T-cell (primary cell): ENCODE results near the gene SCAMP4. TPM values are rescaled to one million over a fixed set of nuclear protein-coding genes. Genes with fewer than 3 reads are reported as not detected.

Experiments used
- ATAC-seq, 4 experiments: fragments of 200-7000 bp in 3 of 4; fragments of 150-1000 bp in 1 of 4; cut with Tn5 transposase; replicated peaks in 1 of 4; 1 replicate in 3 of 4; 2 replicates in 1 of 4; pipeline ENCODE4 v1.10.0; 2021; ENCODE audit warnings: moderate library complexity in 3 of 4, mild to moderate bottlenecking in 2 of 4, moderate number of reproducible peaks in 1 of 4
- CTCF ChIA-PET, 2 donors: fragments of 300-600 bp; sonication (Branson Sonifier 250); formaldehyde crosslinking; loops; one replicate each; lab custom pipeline; 2022; ENCODE audit warnings: antibody characterized with exemption in 2 of 2; lab: Charles Lee
- POLR2A ChIA-PET, 2 donors: fragments of 300-600 bp; sonication (Branson Sonifier 250); formaldehyde crosslinking; loops; one replicate each; lab custom pipeline; 2022; ENCODE audit warnings: antibody characterized with exemption in 2 of 2; lab: Charles Lee
- DNase-seq, 35 experiments: peaks; one replicate each; pipeline versions ENCODE4 v3.0.0 to v3.0.0-alpha.2; 2013 to 2023
- H3K27ac ChIP-seq: one replicate; pipeline ENCODE4 v1.5.1; 2013; ENCODE audit warnings: low read length
- H3K27me3 ChIP-seq, 2 experiments: replicated peaks in 1 of 2; 1 replicate in 1 of 2; 2 replicates in 1 of 2; pipeline versions ENCODE4 v1.6.1 to v1.7.0; 2013; ENCODE audit warnings: low read length in 1 of 2, mixed read lengths in 1 of 2; ENCODE audit not compliant: control insufficient read depth in 2 of 2, insufficient read depth in 2 of 2; ENCODE audit errors: extremely low read depth in 1 of 2
- H3K36me3 ChIP-seq, 2 donors: 1 replicate in 1 of 2; 2 replicates in 1 of 2; pipeline versions ENCODE4 v1.6.1 to v1.7.0; 2013; ENCODE audit warnings: low read length in 1 of 2; ENCODE audit not compliant: control insufficient read depth in 2 of 2, insufficient read depth in 1 of 2; ENCODE audit errors: extremely low read depth in 1 of 2
- H3K4me1 ChIP-seq, 2 experiments: 1 replicate in 1 of 2; 2 replicates in 1 of 2; pipeline versions ENCODE4 v1.6.1 to v1.7.0; 2013; ENCODE audit warnings: low read length in 2 of 2, mixed read lengths in 1 of 2; ENCODE audit not compliant: insufficient read depth in 2 of 2, control insufficient read depth in 1 of 2; ENCODE audit errors: extremely low read depth in 1 of 2
- H3K4me3 ChIP-seq, 2 donors: 1 replicate in 1 of 2; 2 replicates in 1 of 2; pipeline versions ENCODE4 v1.5.1 to v1.7.0; 2013; ENCODE audit warnings: mild to moderate bottlenecking in 2 of 2, low read length in 1 of 2, moderate library complexity in 1 of 2; ENCODE audit not compliant: control insufficient read depth in 1 of 2; ENCODE audit errors: extremely low read depth in 1 of 2
- H3K9me3 ChIP-seq: 2 replicates; pipeline ENCODE4 v1.7.0; 2013
- H3K27ac Mint-ChIP-seq, 2 donors: one replicate each; pipeline ENCODE4 v1.8.0; 2020 to 2021; ENCODE audit warnings: mild to moderate bottlenecking in 2 of 2, mixed read lengths in 2 of 2
- H3K27me3 Mint-ChIP-seq, 2 donors: one replicate each; pipeline ENCODE4 v1.8.0; 2021 to 2022; ENCODE audit warnings: mixed read lengths in 2 of 2
- H3K36me3 Mint-ChIP-seq: one replicate; pipeline ENCODE4 v1.8.0; 2021; ENCODE audit warnings: mixed read lengths
- H3K4me1 Mint-ChIP-seq, 3 donors: one replicate each; pipeline ENCODE4 v1.8.0; 2020 to 2022; ENCODE audit warnings: mixed read lengths in 3 of 3, mild to moderate bottlenecking in 1 of 3
- H3K4me3 Mint-ChIP-seq, 3 donors: one replicate each; pipeline ENCODE4 v1.8.0; 2020 to 2022; ENCODE audit warnings: mild to moderate bottlenecking in 3 of 3, mixed read lengths in 3 of 3, moderate library complexity in 3 of 3
- H3K9me3 Mint-ChIP-seq, 3 donors: one replicate each; pipeline ENCODE4 v1.8.0; 2020 to 2022; ENCODE audit warnings: mixed read lengths in 3 of 3
- WGBS: methylation state at CpG from one replicate; pipeline ENCODE4 v1.1.5; 2013; ENCODE audit warnings: missing lambda C conversion rate; ENCODE audit not compliant: insufficient coverage; 5-methylcytosine and 5-hydroxymethylcytosine counted together
- total RNA-seq, 35 experiments: library from RNA in 6 of 35; stranded (reverse) in 6 of 35; fragments of 120-200 nt in 1 of 35; gene quantifications; one replicate each; pipeline versions ENCODE4 v1.2.1 to v1.2.4 and lab custom pipeline; 2013 to 2026

The SCAMP4 gene
- total RNA-seq, 5 donors from 2014 or later (not counting 1 experiment from before 2014, with no cell fraction given) = 24.8 to 49.2 (median 27.5) TPM

DNA sequence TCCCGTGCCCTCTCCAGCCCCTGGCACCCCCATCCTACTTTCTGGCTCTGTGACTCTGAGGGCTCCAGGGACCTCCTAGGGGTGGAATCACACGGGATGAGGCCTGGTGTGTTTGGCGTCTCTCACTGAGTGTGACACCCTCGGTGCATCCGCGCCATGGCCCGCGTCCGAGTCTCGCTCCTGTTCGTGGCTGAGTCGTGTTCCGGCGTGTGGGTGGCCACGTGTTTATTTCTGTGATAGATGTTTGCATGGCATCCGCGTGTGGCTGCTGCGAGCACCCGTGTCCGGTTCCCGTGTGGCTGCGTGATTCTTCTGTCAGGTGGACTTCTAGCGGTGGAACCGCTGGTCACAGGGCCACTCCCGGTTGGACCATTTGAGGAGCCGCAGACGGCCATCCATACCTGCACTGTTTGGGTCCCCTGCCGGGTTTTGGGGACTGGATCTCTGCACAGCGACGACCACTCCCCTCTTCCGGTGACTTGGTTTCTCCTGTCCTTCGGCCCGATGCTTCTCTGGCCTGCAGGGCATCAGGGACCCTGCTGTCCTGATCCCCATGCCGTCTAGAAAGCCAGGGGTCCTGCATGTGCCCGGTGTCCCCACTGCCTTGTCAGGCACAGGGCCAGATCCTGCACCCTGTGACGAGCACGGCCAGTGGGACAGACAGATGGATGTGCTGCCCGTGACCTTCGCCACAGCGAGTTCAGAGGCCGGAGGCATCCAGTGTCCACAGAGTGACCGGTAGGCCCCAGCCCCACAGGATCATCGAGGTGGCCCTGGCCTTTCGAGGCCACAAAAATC, 44.3 kb downstream of the SCAMP4 start:
- Mint-ChIP-seq H3K4me1 (peaks cover 13 to 35% (median 34%) of the 10 kb centered on the region in 3 donors), H3K36me3 (peaks cover 2% of the 10 kb centered on the region), H3K9me3 (no peaks in the 10 kb centered on the region), H3K27ac (peak overlapping the region in 1 of 2 donors; percentile 16), H3K4me3 (peak overlapping the region in 1 of 3 donors; percentile 38), H3K27me3 (no peaks in the 10 kb centered on the region)
- Histone ChIP-seq H3K27ac (no peak overlapping the region), H3K36me3 (peaks cover 7 to 36% of the 10 kb centered on the region in 2 donors), H3K27me3 (no peaks in the 10 kb centered on the region), H3K4me1 (peaks cover 3 to 61% of the 10 kb centered on the region in 2 experiments), H3K9me3 (no peaks in the 10 kb centered on the region), H3K4me3 (no peak overlapping the region)
- ATAC-seq (no peak), DNase-seq (no peak)
- CTCF ChIA-PET = no interaction called here
- POLR2A ChIA-PET = no interaction called here
- WGBS = 94% methylated on average over 39 of the region's 44 CpGs

DNA sequence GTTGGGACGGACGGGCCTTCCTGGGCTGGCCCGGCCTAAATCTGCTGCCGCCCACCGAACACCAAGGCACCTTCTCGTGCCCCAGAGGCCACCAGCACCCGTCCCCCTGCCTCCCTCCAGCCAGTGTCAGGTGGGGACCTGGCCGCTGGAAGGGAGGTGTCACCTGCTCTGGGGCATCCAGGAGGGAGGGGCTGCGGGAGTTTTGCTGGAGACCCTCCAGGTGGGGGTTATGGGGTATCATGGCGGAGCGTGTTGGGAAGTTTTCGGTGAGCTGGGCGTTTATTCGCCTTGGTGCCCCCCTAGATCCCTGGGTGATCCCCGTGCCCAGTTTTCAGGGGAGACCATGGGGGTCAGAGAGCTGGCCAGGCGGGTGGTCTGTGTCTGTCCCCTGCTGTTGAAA, 45.4 kb downstream of the SCAMP4 start:
- POLR2A ChIA-PET = no interaction called here
- CTCF ChIA-PET = no interaction called here
- Histone ChIP-seq H3K36me3 (peaks cover 7 to 36% of the 10 kb centered on the region in 2 donors), H3K27ac (no peak overlapping the region), H3K4me1 (peaks cover 0 to 60% of the 10 kb centered on the region in 2 experiments), H3K9me3 (no peaks in the 10 kb centered on the region), H3K27me3 (no peaks in the 10 kb centered on the region), H3K4me3 (no peak overlapping the region)
- Mint-ChIP-seq H3K27me3 (no peaks in the 10 kb centered on the region), H3K9me3 (no peaks in the 10 kb centered on the region), H3K36me3 (peaks cover 2% of the 10 kb centered on the region), H3K4me3 (no peak overlapping the region), H3K27ac (no peak overlapping the region), H3K4me1 (peaks cover 13 to 34% (median 34%) of the 10 kb centered on the region in 3 donors)
- WGBS = 98% methylated on average over 14 of the region's 16 CpGs
- DNase-seq (no peak), ATAC-seq (no peak)

DNA sequence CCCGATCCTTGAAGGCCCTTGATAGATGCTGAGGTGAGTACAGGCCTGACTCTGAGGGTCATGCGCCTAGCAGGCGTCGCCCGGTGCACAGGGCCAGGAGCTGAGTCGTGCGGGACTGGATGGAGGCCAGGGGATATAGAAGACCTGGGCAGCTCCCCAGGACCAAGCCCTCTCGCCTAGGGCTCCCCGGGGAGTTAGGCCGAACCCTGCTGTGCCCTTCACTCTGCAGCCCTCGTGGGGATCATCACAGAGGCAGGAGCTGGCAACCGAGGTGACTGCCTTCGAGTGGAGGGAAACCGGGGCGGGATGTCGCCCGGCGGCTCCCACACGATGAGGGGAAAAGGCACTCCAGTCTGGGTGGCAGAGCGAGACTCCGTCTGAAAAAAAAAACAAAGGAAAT, 47.4 kb downstream of the SCAMP4 start:
- Mint-ChIP-seq H3K4me1 (peaks cover 20 to 36% (median 32%) of the 10 kb centered on the region in 3 donors), H3K9me3 (no peaks in the 10 kb centered on the region), H3K27me3 (no peaks in the 10 kb centered on the region), H3K4me3 (no peak overlapping the region), H3K36me3 (peaks cover 2% of the 10 kb centered on the region), H3K27ac (no peak overlapping the region)
- Histone ChIP-seq H3K36me3 (peaks cover 9 to 34% of the 10 kb centered on the region in 2 donors), H3K27me3 (no peaks in the 10 kb centered on the region), H3K4me1 (peaks cover 0 to 66% of the 10 kb centered on the region in 2 experiments), H3K9me3 (no peaks in the 10 kb centered on the region), H3K27ac (no peak overlapping the region), H3K4me3 (no peak overlapping the region)
- DNase-seq (no peak), ATAC-seq (no peak)
- ChIA-PET CTCF (no interaction called here), POLR2A (interaction anchor here in 1 of 2 donors (0.6 kb wide), 1 partner anchor 70 kb away, joined by 3 read pairs; no protein-coding TSS in a partner anchor)
- WGBS = 94% methylated on average over 20 of the region's 21 CpGs

DNA sequence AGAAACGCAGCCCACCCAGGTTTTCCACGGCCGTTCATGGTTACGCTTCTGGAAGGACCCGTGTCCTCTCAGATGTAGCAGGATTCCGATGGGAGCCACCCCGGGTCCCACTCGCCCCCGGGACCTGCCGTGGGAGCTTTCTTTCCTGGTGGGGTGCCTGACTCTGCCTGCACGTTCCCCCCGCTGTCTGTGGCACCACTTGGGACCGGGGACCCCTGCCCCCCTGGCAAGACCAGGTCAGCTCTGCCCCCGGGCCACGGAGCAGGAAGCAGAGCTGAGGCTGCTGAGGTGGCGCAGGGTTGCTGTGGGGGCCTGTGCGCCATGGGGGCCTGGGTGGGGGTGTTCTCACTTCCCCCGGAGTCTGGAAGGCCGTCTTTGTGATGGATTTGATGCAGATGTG, 47.8 kb downstream of the SCAMP4 start:
- peaks cover 20 to 36% (median 32%) of the 10 kb centered on the region in 3 donors for H3K4me1 Mint-ChIP-seq
- no peak overlapping the region for H3K27ac Mint-ChIP-seq
- Histone ChIP-seq H3K4me3 (no peak overlapping the region), H3K27me3 (no peaks in the 10 kb centered on the region), H3K36me3 (peaks cover 9 to 34% of the 10 kb centered on the region in 2 donors), H3K27ac (no peak overlapping the region), H3K9me3 (no peaks in the 10 kb centered on the region), H3K4me1 (peaks cover 0 to 65% of the 10 kb centered on the region in 2 experiments)
- no peaks in the 10 kb centered on the region for H3K9me3 Mint-ChIP-seq
- no peaks in the 10 kb centered on the region for H3K27me3 Mint-ChIP-seq
- no peak for DNase-seq
- CTCF ChIA-PET = no interaction called here
- H3K4me3 Mint-ChIP-seq = no peak overlapping the region
- peaks cover 2% of the 10 kb centered on the region for H3K36me3 Mint-ChIP-seq
- ATAC-seq = no peak
- 96% methylated on average over 16 of the region's 19 CpGs for WGBS
- POLR2A ChIA-PET = no interaction called here

DNA sequence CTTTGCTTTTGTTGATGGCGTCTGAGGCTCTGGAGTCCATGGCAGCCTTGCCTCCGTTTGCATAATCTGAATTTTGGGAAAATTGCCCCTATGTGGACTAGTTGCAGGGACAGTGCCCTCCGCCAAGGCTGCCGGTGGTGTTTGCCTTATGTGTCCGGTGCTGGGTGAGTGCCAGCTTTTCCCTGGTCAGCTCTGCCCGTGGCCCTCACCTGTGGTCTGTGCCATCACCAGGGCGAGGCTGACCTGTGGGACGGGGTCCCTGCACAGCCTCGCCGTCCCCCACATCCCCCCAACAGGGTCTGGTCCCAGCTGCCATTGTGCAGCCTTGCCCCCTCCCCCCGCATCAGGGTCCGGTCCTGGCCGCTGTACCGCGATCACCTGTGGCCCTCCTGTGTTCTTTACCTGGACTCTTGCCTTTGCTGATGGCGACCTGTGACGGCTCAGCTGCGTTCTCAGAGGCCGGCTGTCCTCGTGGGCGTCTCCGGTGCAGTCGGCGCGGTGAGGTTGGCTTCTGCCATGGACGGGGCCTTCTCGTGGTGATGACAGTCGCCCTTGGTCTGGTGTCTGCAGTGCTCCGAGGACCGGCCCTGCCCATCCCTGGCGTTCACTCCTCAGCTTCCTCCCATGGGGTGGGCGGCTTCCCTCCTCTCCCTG, 48.4 kb downstream of the SCAMP4 start:
- no peaks in the 10 kb centered on the region for H3K9me3 Mint-ChIP-seq
- no peak for DNase-seq
- WGBS = 93% methylated on average over 25 of the region's 32 CpGs
- H3K4me1 ChIP-seq = peaks cover 0 to 65% of the 10 kb centered on the region in 2 experiments
- no peaks in the 10 kb centered on the region for H3K27me3 ChIP-seq
- POLR2A ChIA-PET = no interaction called here
- H3K9me3 ChIP-seq = no peaks in the 10 kb centered on the region
- H3K4me3 ChIP-seq = no peak overlapping the region
- no peak overlapping the region for H3K4me3 Mint-ChIP-seq
- H3K36me3 Mint-ChIP-seq = peaks cover under 1% of the 10 kb centered on the region
- no peak overlapping the region for H3K27ac Mint-ChIP-seq
- CTCF ChIA-PET = no interaction called here
- peaks cover 18 to 34% (median 30%) of the 10 kb centered on the region in 3 donors for H3K4me1 Mint-ChIP-seq
- H3K27me3 Mint-ChIP-seq = no peaks in the 10 kb centered on the region
- ATAC-seq = no peak
- H3K27ac ChIP-seq = no peak overlapping the region
- H3K36me3 ChIP-seq = peaks cover 9 to 34% of the 10 kb centered on the region in 2 donors

DNA sequence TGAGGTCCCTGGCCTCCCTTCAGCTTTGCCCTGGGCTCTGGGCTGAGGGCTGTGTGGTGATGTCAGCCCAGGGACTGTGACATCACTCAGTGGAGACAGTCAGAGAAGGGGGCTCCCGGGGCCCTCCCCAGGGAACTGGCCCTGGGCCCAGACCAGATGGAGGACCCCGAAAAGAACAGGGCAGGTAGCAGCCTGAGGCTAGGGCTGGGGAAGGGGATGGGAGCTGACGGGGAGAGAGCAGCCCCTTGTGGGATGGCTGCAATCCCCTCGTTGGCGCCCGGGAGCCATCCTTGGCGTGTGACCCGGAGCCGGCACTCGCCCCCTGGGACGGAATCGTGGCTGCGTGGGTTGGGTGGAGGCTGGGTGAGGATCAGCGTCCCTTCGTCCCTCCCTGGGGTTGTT, 49.3 kb downstream of the SCAMP4 start:
- no peaks in the 10 kb centered on the region for H3K9me3 Mint-ChIP-seq
- H3K36me3 ChIP-seq = peaks cover 9 to 29% of the 10 kb centered on the region in 2 donors
- ChIA-PET CTCF (no interaction called here), POLR2A (no interaction called here)
- H3K27me3 ChIP-seq = no peaks in the 10 kb centered on the region
- H3K27ac ChIP-seq = no peak overlapping the region
- no peaks in the 10 kb centered on the region for H3K9me3 ChIP-seq
- H3K4me1 ChIP-seq = peaks cover 0 to 58% of the 10 kb centered on the region in 2 experiments
- ATAC-seq (no peak), DNase-seq (no peak)
- no peak overlapping the region for H3K4me3 ChIP-seq
- H3K27ac Mint-ChIP-seq = no peak overlapping the region
- 95% methylated on average over 14 of the region's 15 CpGs for WGBS
- H3K4me1 Mint-ChIP-seq = peaks cover 15 to 30% (median 25%) of the 10 kb centered on the region in 3 donors
- no peaks in the 10 kb centered on the region for H3K27me3 Mint-ChIP-seq
- no peak overlapping the region for H3K4me3 Mint-ChIP-seq
- H3K36me3 Mint-ChIP-seq = no peaks in the 10 kb centered on the region
